H1 (cell line): Measurements from ENCODE around the gene SOST. TPM values are rescaled to one million over a fixed set of nuclear protein-coding genes. Genes with fewer than 3 reads are reported as not detected.

ENCODE experiments used
- CTCF ChIA-PET: fragments of 300-600 bp; sonication (Branson Sonifier 250); formaldehyde crosslinking; loops from one replicate; lab custom pipeline; 2021; ENCODE audit not compliant: partially characterized antibody; lab: Charles Lee
- POLR2A ChIA-PET: fragments of 300-600 bp; sonication (Branson Sonifier 250); formaldehyde crosslinking; loops from one replicate; lab custom pipeline; 2021; ENCODE audit warnings: inconsistent platforms; ENCODE audit not compliant: partially characterized antibody; lab: Charles Lee
- DNase-seq, 2 experiments: peaks; one replicate each; pipeline versions ENCODE4 v3.0.0 to v3.0.0-alpha.2; 2010 to 2022; ENCODE audit warnings: low spot score in 2 of 2, low read depth in 1 of 2, mixed read lengths in 1 of 2
- FAIRE-seq: peaks from 2 replicates; lab custom pipeline; 2011; peaks lifted over from hg19 to GRCh38; lab: Jason Lieb, UNC
- H2AFZ ChIP-seq: 2 replicates; pipeline ENCODE4 v1.8.1; 2012; ENCODE audit warnings: low read length, inconsistent platforms
- H2AK5ac ChIP-seq: 2 replicates; pipeline ENCODE4 v1.6.1; 2013; ENCODE audit warnings: low read depth, low read length
- H2BK120ac ChIP-seq: replicated peaks from 2 replicates; pipeline ENCODE3; 2013; ENCODE audit warnings: low read depth, low read length, inconsistent platforms
- H2BK12ac ChIP-seq: 2 replicates; pipeline ENCODE4 v1.6.1; 2013; ENCODE audit warnings: low read depth, low read length
- H2BK15ac ChIP-seq: 2 replicates; pipeline ENCODE4 v1.6.1; 2013; ENCODE audit warnings: low read length
- H2BK20ac ChIP-seq: 2 replicates; pipeline ENCODE4 v1.6.1; 2013; ENCODE audit warnings: low read length
- H2BK5ac ChIP-seq: 2 replicates; pipeline ENCODE4 v1.6.1; 2013; ENCODE audit warnings: low read depth, low read length
- H3K14ac ChIP-seq: 2 replicates; pipeline ENCODE4 v1.6.1; 2013; ENCODE audit warnings: inconsistent platforms; ENCODE audit not compliant: insufficient read length
- H3K18ac ChIP-seq: 2 replicates; pipeline ENCODE4 v1.6.1; 2013; ENCODE audit warnings: low read length; ENCODE audit errors: extremely low read depth
- H3K23ac ChIP-seq: 2 replicates; pipeline ENCODE4 v1.6.1; 2013; ENCODE audit warnings: inconsistent platforms; ENCODE audit not compliant: insufficient read length
- H3K23me2 ChIP-seq: 2 replicates; pipeline ENCODE4 v1.6.1; 2013; ENCODE audit warnings: low read depth, low read length
- H3K27ac ChIP-seq: 2 replicates; pipeline ENCODE4 v1.6.1; 2011; ENCODE audit warnings: low read depth, low read length, inconsistent platforms
- H3K27me3 ChIP-seq, 4 experiments: replicated peaks in 1 of 4; 1 replicate in 1 of 4; 2 replicates in 3 of 4; pipeline versions ENCODE4 v1.6.1 to v1.8.1; 2011 to 2013; ENCODE audit warnings: low read length in 3 of 4, mild to moderate bottlenecking in 3 of 4, inconsistent platforms in 2 of 4, mixed read lengths in 2 of 4, moderate library complexity in 1 of 4; ENCODE audit not compliant: control insufficient read depth in 3 of 4, insufficient read depth in 3 of 4; ENCODE audit errors: extremely low read depth in 1 of 4
- H3K36me3 ChIP-seq, 4 experiments: 2 replicates each; pipeline versions ENCODE4 v1.6.1 to v1.8.1; 2011 to 2013; ENCODE audit warnings: mild to moderate bottlenecking in 4 of 4, low read length in 3 of 4, moderate library complexity in 2 of 4, control low read depth in 1 of 4, inconsistent platforms in 1 of 4; ENCODE audit not compliant: insufficient read depth in 4 of 4, control insufficient read depth in 2 of 4
- H3K4ac ChIP-seq: replicated peaks from 2 replicates; pipeline ENCODE3; 2013; ENCODE audit warnings: low read length, low read depth, mixed read lengths, inconsistent platforms; ENCODE audit not compliant: insufficient read length
- H3K4me1 ChIP-seq, 4 experiments: replicated peaks in 1 of 4; 1 replicate in 1 of 4; 2 replicates in 3 of 4; pipeline versions ENCODE4 v1.6.1 to v1.8.1; 2011 to 2013; ENCODE audit warnings: low read length in 3 of 4, inconsistent platforms in 2 of 4, mixed read lengths in 1 of 4; ENCODE audit not compliant: insufficient read depth in 4 of 4, control insufficient read depth in 3 of 4
- H3K4me2 ChIP-seq, 2 experiments: 2 replicates each; pipeline versions ENCODE4 v1.6.1 to v1.8.1; 2011 to 2013; ENCODE audit warnings: low read depth in 2 of 2, low read length in 2 of 2, control low read depth in 1 of 2, inconsistent platforms in 1 of 2, mild to moderate bottlenecking in 1 of 2; ENCODE audit not compliant: insufficient read depth in 1 of 2
- H3K4me3 ChIP-seq, 4 experiments: fragments of 200-600, 300-600 bp in 1 of 4; sonication (generic), shearing (Covaris generic), sonication (Bioruptor Twin) in 1 of 4; 2 replicates each; pipeline versions ENCODE4 v1.5.1 to v1.8.1; 2011 to 2016; ENCODE audit warnings: low read length in 4 of 4, low read depth in 3 of 4, control low read depth in 2 of 4, inconsistent platforms in 2 of 4, mild to moderate bottlenecking in 2 of 4, mixed read lengths in 1 of 4, moderate library complexity in 1 of 4; ENCODE audit not compliant: insufficient read depth in 2 of 4; ENCODE audit errors: extremely low read depth in 1 of 4
- H3K56ac ChIP-seq: replicated peaks from 2 replicates; pipeline ENCODE3; 2013; ENCODE audit warnings: low read depth, mild to moderate bottlenecking, mixed read lengths, low read length, inconsistent platforms; ENCODE audit not compliant: insufficient read length
- H3K79me1 ChIP-seq: 2 replicates; pipeline ENCODE4 v1.6.1; 2013; ENCODE audit warnings: low read depth, low read length, control low read depth
- H3K79me2 ChIP-seq, 2 experiments: 2 replicates each; pipeline versions ENCODE4 v1.6.1 to v1.8.1; 2012 to 2013; ENCODE audit warnings: low read length in 2 of 2, mild to moderate bottlenecking in 2 of 2, inconsistent platforms in 1 of 2; ENCODE audit not compliant: insufficient read depth in 2 of 2, control insufficient read depth in 1 of 2
- H3K9ac ChIP-seq, 4 experiments: replicated peaks in 1 of 4; 1 replicate in 1 of 4; 2 replicates in 3 of 4; pipeline versions ENCODE4 v1.6.1 to v1.8.1; 2011 to 2013; ENCODE audit warnings: low read depth in 3 of 4, low read length in 3 of 4, control low read depth in 2 of 4, mild to moderate bottlenecking in 2 of 4, moderate library complexity in 2 of 4, inconsistent platforms in 1 of 4; ENCODE audit errors: extremely low read depth in 1 of 4
- H3K9me3 ChIP-seq, 2 experiments: 2 replicates each; pipeline versions ENCODE4 v1.6.1 to v1.8.1; 2012 to 2013; ENCODE audit warnings: mild to moderate bottlenecking in 2 of 2, moderate library complexity in 2 of 2, control low read depth in 1 of 2, inconsistent platforms in 1 of 2, low read depth in 1 of 2, low read length in 1 of 2, mixed read lengths in 1 of 2; ENCODE audit not compliant: insufficient read depth in 2 of 2
- H4K20me1 ChIP-seq, 2 experiments: replicated peaks in 1 of 2; 2 replicates each; pipeline versions ENCODE3 to v1.8.1; 2011 to 2013; ENCODE audit warnings: inconsistent platforms in 2 of 2, low read length in 2 of 2, mild to moderate bottlenecking in 1 of 2; ENCODE audit not compliant: insufficient read depth in 2 of 2, control insufficient read depth in 1 of 2
- H4K5ac ChIP-seq: 2 replicates; pipeline ENCODE4 v1.6.1; 2013; ENCODE audit warnings: low read length, low read depth, mixed read lengths, inconsistent platforms; ENCODE audit not compliant: insufficient read length
- H4K8ac ChIP-seq: 2 replicates; pipeline ENCODE4 v1.8.0; 2013; ENCODE audit warnings: mild to moderate bottlenecking, moderate library complexity, low read length, inconsistent platforms; ENCODE audit not compliant: insufficient read depth; ENCODE audit errors: extremely low read depth
- H4K91ac ChIP-seq: replicated peaks from 2 replicates; pipeline ENCODE3; 2013; ENCODE audit warnings: low read length, mixed read lengths, inconsistent platforms; ENCODE audit not compliant: insufficient read length
- E2F6 ChIP-seq: IDR thresholded peaks from 2 replicates; pipeline ENCODE4 v1.6.1; 2012; ENCODE audit warnings: inconsistent platforms
- RBBP5 ChIP-seq: IDR thresholded peaks from 2 replicates; pipeline ENCODE4 v1.7.1; 2012; ENCODE audit warnings: low read depth, mild to moderate bottlenecking, inconsistent platforms, low read length, moderate library complexity, borderline replicate concordance
- SP1 ChIP-seq: IDR thresholded peaks from 2 replicates; pipeline ENCODE4 v1.6.1; 2011; ENCODE audit warnings: low read depth, low read length
- WGBS, 2 experiments: shearing (Covaris generic) in 1 of 2; methylation state at CpG; one replicate each; pipeline versions ENCODE4 v1.1.6 to v1.1.7; 2013 to 2015; ENCODE audit warnings: low lambda C conversion rate in 2 of 2, mixed read lengths in 2 of 2, inconsistent platforms in 1 of 2, low coverage in 1 of 2, missing lambda C conversion rate in 1 of 2; ENCODE audit not compliant: insufficient replicate concordance in 2 of 2, insufficient coverage in 1 of 2, insufficient read length in 1 of 2; ENCODE audit errors: extremely low coverage in 1 of 2, missing lambda C conversion rate in 1 of 2; 5-methylcytosine and 5-hydroxymethylcytosine counted together
- polyA plus RNA-seq, 7 experiments: library from polyadenylated mRNA; depleted of rRNA in 3 of 7; stranded (reverse) in 5 of 7; unstranded in 2 of 7; fragments of >200 nt in 5 of 7; fragments of 200-250 nt in 2 of 7; gene quantifications; 1 replicate in 5 of 7; 2 replicates in 1 of 7; 4 replicates in 1 of 7; pipeline versions ENCODE4 v1.2.1 to v1.2.3, GENCODE V29; 2011 to 2013; ENCODE audit warnings: missing spikeins in 2 of 7, mixed read lengths in 2 of 7
- total RNA-seq: library from RNA; stranded (reverse); fragmentation: NEBNext Ultra II Directional; extraction: Animal tissue kit (Norgen Biotek cat#: 25700); gene quantifications from 2 replicates; pipeline ENCODE4 v1.2.1, GENCODE V29; 2021

Gene SOST
- total and polyA plus RNA-seq, 2 of the 8 experiments (the other 6 are each of a cell fraction or from before 2014, with no cell fraction given): 0.08 TPM; not detected in 1

- Histone ChIP-seq H3K56ac (no peak overlapping the region), H4K5ac (no peak overlapping the region), H2AK5ac (no peak overlapping the region), H4K20me1 (no peaks in the 10 kb centered on the region), H3K23ac (no peak overlapping the region), H3K4me3 (no peak overlapping the region), H2BK12ac (peak overlapping the region; percentile 3; the same call in 1 of the 2 replicates), H2BK15ac (0 out of 2 replicates have a peak overlapping the region, but pooled peaks have one; percentile 22), H3K27ac (no peak overlapping the region), H3K4ac (no peak overlapping the region), H3K18ac (peak overlapping the region; percentile 52; the same call in 1 of the 2 replicates), H3K9ac (no peak overlapping the region), H4K8ac (no peak overlapping the region), H3K4me2 (peak overlapping the region in 1 of 2 experiments; percentile 36; a peak in 3 of 4 replicates), H2BK20ac (no peak overlapping the region), H3K36me3 (no peaks in the 10 kb centered on the region), H2BK120ac (no peak overlapping the region), H3K14ac (no peak overlapping the region), H2BK5ac (no peak overlapping the region), H4K91ac (no peak overlapping the region), H2AFZ (peak overlapping the region; percentile 31; the same call in 1 of the 2 replicates), H3K79me2 (no peaks in the 10 kb centered on the region), H3K27me3 (peaks cover 0 to 22% (median 13%) of the 10 kb centered on the region in 4 experiments; a peak in 6 of 7 replicates), H3K23me2 (peaks cover 3% of the 10 kb centered on the region; the same call in 1 of the 2 replicates), H3K79me1 (no peaks in the 10 kb centered on the region), H3K4me1 (peaks cover 4 to 22% (median 8%) of the 10 kb centered on the region in 4 experiments; a peak in 6 of 7 replicates), H3K9me3 (no peaks in the 10 kb centered on the region)
- no peak for TF ChIP-seq SP1
- peak; percentile 30; the same call in 1 of the 2 replicates for TF ChIP-seq E2F6
- TF ChIP-seq RBBP5: 0 out of 2 replicates have a peak, but pooled peaks have one; percentile 49
- DNase-seq: no peak
- ChIA-PET CTCF (interaction anchor here (0.5 to 22.9 kb wide), 32 partner anchors 11 to 616 kb away, joined by 3 to 969 read pairs (median 5); partner anchors contain the start of gene CD300LG), POLR2A (interaction anchor here (0.7 to 2.9 kb wide), 7 partner anchors 13 to 65 kb away, joined by 3 to 11 read pairs (median 5); no protein-coding TSS in a partner anchor)
- 46% methylated on average over 7 of the region's 7 CpGs; no CpG with 5 or more reads in 1 of the 2 experiments for WGBS, 2 experiments
- FAIRE-seq: no peak
Observed at GRCh38 chr17:43759836-43760235, 1.2 kb upstream of the SOST start.
